Measurements from ENCODE around the gene FOLR3. TPM values are rescaled to one million over a fixed set of nuclear protein-coding genes. Genes with fewer than 3 reads are reported as not detected.
A peak's percentile ranks its signal among the peaks of the same experiment; 100 is the strongest.
"Not testable (repeated sequence)": the region's sequence is repeated elsewhere in the genome, so short reads cannot be mapped to it uniquely, and the experiment has no call there.

FOLR3 gene
- total RNA-seq: 1.7 TPM
- long read RNA-seq: 0 reads

GRCh38 chr11:72135473-72135872 is at the start of gene FOLR3:
TSS of gene FOLR3 (plus strand) at chr11:72135725. CDS start at chr11:72135953, 228 bp downstream.
- H3K4me1 ChIP-seq; H3K4me3 ChIP-seq; intact Hi-C loops (cut with micrococcal nuclease); H3K27me3 ChIP-seq (ENCODE audit: low read depth); H3K9me3 ChIP-seq (replicated peaks); DNase-seq; H3K27ac ChIP-seq (replicated peaks); H3K36me3 ChIP-seq: not testable (repeated sequence)

- no peak for DNase-seq
Measured at GRCh38 chr11:72088076-72088808, 47.3 kb upstream of the FOLR3 start.

GRCh38 chr11:72091292-72091691 is 44.2 kb upstream of the FOLR3 start:
- H3K4me1 ChIP-seq: peaks cover 13% of the 10 kb centered on the region
- TF ChIP-seq CTCF (IDR thresholded peaks at IDR 0.05; ENCODE audit: borderline replicate concordance): peak; percentile 91
- peak overlapping the region; percentile 56 for H3K27ac ChIP-seq (replicated peaks)
- H3K36me3 ChIP-seq: peaks cover 22% of the 10 kb centered on the region
- H3K9me3 ChIP-seq (replicated peaks): no peaks in the 10 kb centered on the region
- no peaks in the 10 kb centered on the region for H3K27me3 ChIP-seq (ENCODE audit: low read depth)
- peak; percentile 57 for DNase-seq
- H3K4me3 ChIP-seq: no peak overlapping the region
- intact Hi-C loops (cut with micrococcal nuclease): loop anchor here (2.0 kb wide), 1 partner anchor 66 kb away; no protein-coding TSS in a partner anchor

More at GRCh38 chr11:72088076-72088808, 47.3 kb upstream of the FOLR3 start:
- Histone ChIP-seq H3K27ac (replicated peaks) (no peak overlapping the region), H3K9me3 (replicated peaks) (no peaks in the 10 kb centered on the region), H3K4me3 (no peak overlapping the region), H3K36me3 (peaks cover 8% of the 10 kb centered on the region), H3K27me3 (ENCODE audit: low read depth) (no peaks in the 10 kb centered on the region), H3K4me1 (peaks cover 13% of the 10 kb centered on the region)
- intact Hi-C loops (cut with micrococcal nuclease): loop anchor here (5.0 kb wide), 1 partner anchor 111 kb away; no protein-coding TSS in a partner anchor
- no peak for TF ChIP-seq CTCF (IDR thresholded peaks at IDR 0.05; ENCODE audit: borderline replicate concordance)

- no peak for TF ChIP-seq CTCF (IDR thresholded peaks at IDR 0.05; ENCODE audit: borderline replicate concordance)
- Histone ChIP-seq H3K36me3 (peaks cover 50% of the 10 kb centered on the region), H3K27me3 (ENCODE audit: low read depth) (no peaks in the 10 kb centered on the region), H3K27ac (replicated peaks) (no peak overlapping the region), H3K4me1 (peaks cover 50% of the 10 kb centered on the region), H3K4me3 (no peak overlapping the region), H3K9me3 (replicated peaks) (no peaks in the 10 kb centered on the region)
- no peak for DNase-seq
- intact Hi-C loops (cut with micrococcal nuclease): no loop called here
Measured at GRCh38 chr11:72098741-72099140, 36.8 kb upstream of the FOLR3 start.

GRCh38 chr11:72100009-72100408 is 35.5 kb upstream of the FOLR3 start:
- no peak for DNase-seq
- Histone ChIP-seq H3K27ac (replicated peaks) (peak overlapping the region; percentile 3), H3K27me3 (ENCODE audit: low read depth) (no peaks in the 10 kb centered on the region), H3K9me3 (replicated peaks) (no peaks in the 10 kb centered on the region), H3K4me3 (no peak overlapping the region), H3K36me3 (peaks cover 40% of the 10 kb centered on the region), H3K4me1 (peaks cover 54% of the 10 kb centered on the region)
- no peak for TF ChIP-seq CTCF (IDR thresholded peaks at IDR 0.05; ENCODE audit: borderline replicate concordance)
- intact Hi-C loops (cut with micrococcal nuclease): no loop called here

- Histone ChIP-seq H3K4me3 (no peak overlapping the region), H3K27ac (replicated peaks) (peak overlapping the region; percentile 3), H3K4me1 (peaks cover 54% of the 10 kb centered on the region), H3K9me3 (replicated peaks) (no peaks in the 10 kb centered on the region), H3K36me3 (peaks cover 37% of the 10 kb centered on the region), H3K27me3 (ENCODE audit: low read depth) (no peaks in the 10 kb centered on the region)
- intact Hi-C loops (cut with micrococcal nuclease): no loop called here
- no peak for TF ChIP-seq CTCF (IDR thresholded peaks at IDR 0.05; ENCODE audit: borderline replicate concordance)
- DNase-seq: no peak
Measured at GRCh38 chr11:72100462-72100861, 35.1 kb upstream of the FOLR3 start.

Data from left ventricle myocardium inferior (tissue), 1 donor.